HepG2 (cell line): Measurements from ENCODE around the gene TTBK1. TPM values are rescaled to one million over a fixed set of nuclear protein-coding genes. Genes with fewer than 3 reads are reported as not detected.

Experiments
- BRCA1 ChIP-seq: sonication (generic); formaldehyde crosslinking; IDR thresholded peaks from 2 replicates; pipeline ENCODE4 v1.4.0; 2020; ENCODE audit warnings: missing genetic modification reagents
- HBP1 ChIP-seq: IDR thresholded peaks from 2 replicates; pipeline ENCODE4 v1.6.1; 2016; ENCODE audit warnings: low read depth, control low read depth
- HHEX ChIP-seq: IDR thresholded peaks from 2 replicates; pipeline ENCODE4 v1.6.1; 2016; ENCODE audit warnings: control low read depth
- MAFK ChIP-seq, 2 experiments: IDR thresholded peaks in 1 of 2; conservative IDR thresholded peaks in 1 of 2; 2 replicates each; pipeline ENCODE4 v1.6.1; 2011; ENCODE audit warnings: improper control_type of control experiment in 2 of 2, low read length in 2 of 2
- POLR2G ChIP-seq: fragments of 200-400 bp; formaldehyde crosslinking; IDR thresholded peaks from 2 replicates; pipeline ENCODE4 v1.6.1; 2018; ENCODE audit warnings: mild to moderate bottlenecking, low read depth, low read length, moderate library complexity
- PRDM4 ChIP-seq: sonication (generic); formaldehyde crosslinking; IDR thresholded peaks from 2 replicates; pipeline ENCODE4 v1.9.0; 2021; ENCODE audit warnings: missing genetic modification reagents, borderline replicate concordance
- STAT6 ChIP-seq: sonication (generic); formaldehyde crosslinking; IDR thresholded peaks from 2 replicates; pipeline ENCODE4 v1.4.0; 2020; ENCODE audit warnings: missing genetic modification reagents, mild to moderate bottlenecking, borderline replicate concordance
- TEF ChIP-seq: sonication (generic); formaldehyde crosslinking; IDR thresholded peaks from 2 replicates; pipeline ENCODE4 v1.5.0; 2020; ENCODE audit warnings: missing genetic modification reagents
- THYN1 ChIP-seq: sonication (generic); formaldehyde crosslinking; IDR thresholded peaks from 2 replicates; pipeline ENCODE4 v1.8.1; 2023; ENCODE audit warnings: low read depth, mild to moderate bottlenecking, moderate library complexity, missing genetic modification reagents, borderline replicate concordance
- ZNF101 ChIP-seq: sonication (generic); formaldehyde crosslinking; IDR thresholded peaks from 2 replicates; pipeline ENCODE4 v1.4.0; 2020; ENCODE audit warnings: mild to moderate bottlenecking, low read depth, missing genetic modification reagents, borderline replicate concordance
- ZNF337 ChIP-seq: sonication (generic); formaldehyde crosslinking; IDR thresholded peaks from 2 replicates; pipeline ENCODE4 v1.5.1; 2020; ENCODE audit warnings: missing genetic modification reagents, low read depth, mild to moderate bottlenecking, borderline replicate concordance
- ZNF510 ChIP-seq: sonication (generic); formaldehyde crosslinking; IDR thresholded peaks from 2 replicates; pipeline ENCODE4 v1.4.0; 2020; ENCODE audit warnings: low read depth, mild to moderate bottlenecking, missing genetic modification reagents
- ZNF543 ChIP-seq: sonication (generic); formaldehyde crosslinking; IDR thresholded peaks from 2 replicates; pipeline ENCODE4 v1.4.0; 2020; ENCODE audit warnings: mild to moderate bottlenecking, missing genetic modification reagents
- ZNF747 ChIP-seq: sonication (generic); formaldehyde crosslinking; IDR thresholded peaks from 2 replicates; pipeline ENCODE4 v1.8.1; 2023; ENCODE audit warnings: missing genetic modification reagents, mild to moderate bottlenecking, borderline replicate concordance
- ZNF761 ChIP-seq: sonication (generic); formaldehyde crosslinking; conservative IDR thresholded peaks from 2 replicates; pipeline ENCODE4 v1.4.0; 2020; ENCODE audit warnings: mild to moderate bottlenecking, missing genetic modification reagents
- polyA plus RNA-seq, 8 experiments: library from polyadenylated mRNA; depleted of rRNA in 3 of 8; stranded (reverse) in 7 of 8; unstranded in 1 of 8; fragments of >200 nt; fragmentation: Illumina TruSeq in 4 of 8; extraction: Trizol in 4 of 8; gene quantifications; 2 replicates each; pipeline versions ENCODE4 v1.2.1 to v1.2.3, GENCODE V29; 2011 to 2016; ENCODE audit warnings: low read depth in 4 of 8, missing spikeins in 1 of 8, mixed read lengths in 1 of 8; ENCODE audit not compliant: insufficient read depth in 1 of 8
- total RNA-seq, 5 experiments: library from RNA; depleted of rRNA; stranded (reverse); fragments of >200 nt; fragmentation: Illumina TruSeq; extraction: Trizol; gene quantifications; 2 replicates each; pipeline ENCODE4 v1.2.3, GENCODE V29; 2016; ENCODE audit warnings: low read depth in 1 of 5
- TF ChIP-seq, protein P1 (sequence below): sonication (generic); formaldehyde crosslinking; IDR thresholded peaks from 2 replicates; pipeline ENCODE4 v1.5.0; 2020; ENCODE audit warnings: mild to moderate bottlenecking, missing genetic modification reagents

TTBK1 gene
- total and polyA plus RNA-seq, 2 of the 13 experiments (the other 11 are each of a cell fraction or from before 2014, with no cell fraction given) = 0.24 to 0.33 TPM

GRCh38 chr6:43286980-43287716, 43.9 kb downstream of the TTBK1 start (continued):
- TF ChIP-seq HHEX = no peak
- no peak for TF ChIP-seq HBP1 (CRISPR knock-in tag)
- TF ChIP-seq ZNF761 = peak; percentile 79; the same call in 1 of the 2 replicates
- 0 out of 2 replicates have a peak, but pooled peaks have one; percentile 60 for TF ChIP-seq ZNF543 (CRISPR knock-in tag)
- TF ChIP-seq MAFK (conservative IDR thresholded peaks at IDR 0.05 in 1 of 2, IDR thresholded peaks at IDR 0.05 in 1 of 2; ENCODE audit: low read length in 2 of 2) = no peak
- no peak for TF ChIP-seq THYN1 (CRISPR knock-in tag)
- no peak for TF ChIP-seq ZNF510 (CRISPR knock-in tag)
- no peak for TF ChIP-seq POLR2G
- TF ChIP-seq ZNF101 (CRISPR knock-in tag) = no peak
- no peak; the same call in 1 of the 2 replicates for TF ChIP-seq ZNF747
- TF ChIP-seq STAT6 (CRISPR knock-in tag) = no peak
- TF ChIP-seq TEF (CRISPR knock-in tag) = no peak
- TF ChIP-seq ZNF337 = peak; percentile 65; the same call in 1 of the 2 replicates
- TF ChIP-seq, protein P1, sequence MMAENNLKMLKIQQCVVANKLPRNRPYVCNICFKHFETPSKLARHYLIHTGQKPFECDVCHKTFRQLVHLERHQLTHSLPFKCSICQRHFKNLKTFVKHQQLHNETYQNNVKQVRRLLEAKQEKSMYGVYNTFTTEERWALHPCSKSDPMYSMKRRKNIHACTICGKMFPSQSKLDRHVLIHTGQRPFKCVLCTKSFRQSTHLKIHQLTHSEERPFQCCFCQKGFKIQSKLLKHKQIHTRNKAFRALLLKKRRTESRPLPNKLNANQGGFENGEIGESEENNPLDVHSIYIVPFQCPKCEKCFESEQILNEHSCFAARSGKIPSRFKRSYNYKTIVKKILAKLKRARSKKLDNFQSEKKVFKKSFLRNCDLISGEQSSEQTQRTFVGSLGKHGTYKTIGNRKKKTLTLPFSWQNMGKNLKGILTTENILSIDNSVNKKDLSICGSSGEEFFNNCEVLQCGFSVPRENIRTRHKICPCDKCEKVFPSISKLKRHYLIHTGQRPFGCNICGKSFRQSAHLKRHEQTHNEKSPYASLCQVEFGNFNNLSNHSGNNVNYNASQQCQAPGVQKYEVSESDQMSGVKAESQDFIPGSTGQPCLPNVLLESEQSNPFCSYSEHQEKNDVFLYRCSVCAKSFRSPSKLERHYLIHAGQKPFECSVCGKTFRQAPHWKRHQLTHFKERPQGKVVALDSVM (CRISPR knock-in tag) = peak; percentile 32; the same call in 1 of the 2 replicates
- no peak for TF ChIP-seq BRCA1 (CRISPR knock-in tag)
- TF ChIP-seq PRDM4 (CRISPR knock-in tag) = no peak
